Measurements from ENCODE around the gene ABCG5.

Gene ABCG5

DNA sequence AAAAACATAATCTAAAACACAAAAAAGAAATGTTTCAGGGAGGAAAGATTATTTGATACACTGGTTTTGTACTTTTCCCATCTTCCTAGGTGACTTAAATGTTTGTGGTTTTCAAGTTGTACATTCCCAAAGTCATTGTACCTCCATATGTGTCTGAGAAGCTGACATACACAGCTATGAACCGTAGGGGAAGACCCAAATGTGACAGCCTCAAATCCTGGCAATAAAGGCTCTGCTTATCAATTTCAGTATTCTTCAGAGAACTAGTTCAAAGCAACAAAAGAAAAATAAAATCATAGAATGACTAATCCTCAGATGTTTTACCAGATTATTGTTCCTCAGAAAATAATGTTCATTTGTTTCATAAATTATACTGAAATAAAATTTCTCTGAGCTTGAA, 62.3 kb downstream of the ABCG5 start:
- no peak overlapping the region for H3K9ac ChIP-seq (ENCODE audit: low read depth, low read length)
- H3K9me3 ChIP-seq (ENCODE audit: control insufficient read depth, insufficient read depth, low read length) = no peaks in the 10 kb centered on the region
- no peaks in the 10 kb centered on the region for H3K4me1 ChIP-seq (ENCODE audit: insufficient read depth, low read length)
- H3K36me3 ChIP-seq (ENCODE audit: insufficient read depth, low read length) = no peaks in the 10 kb centered on the region; the same call in 1 of the 2 replicates

GRCh38 chr2:43774617-43775016, 64.0 kb downstream of the ABCG5 start:
- peak overlapping the region; percentile 85 for H3K9ac ChIP-seq (ENCODE audit: low read depth, low read length)
- no peaks in the 10 kb centered on the region for H3K4me1 ChIP-seq (ENCODE audit: insufficient read depth, low read length)
- H3K36me3 ChIP-seq (ENCODE audit: insufficient read depth, low read length) = no peaks in the 10 kb centered on the region; the same call in 1 of the 2 replicates
- H3K9me3 ChIP-seq (ENCODE audit: control insufficient read depth, insufficient read depth, low read length) = no peaks in the 10 kb centered on the region

GRCh38 chr2:43773876-43774613, 64.6 kb downstream of the ABCG5 start, which contains the start of gene DYNC2LI1:
TSS of gene DYNC2LI1 (plus strand) at chr2:43774039. CDS start at chr2:43774139, 100 bp downstream.
- Histone ChIP-seq H3K9me3 (ENCODE audit: control insufficient read depth, insufficient read depth, low read length) (no peaks in the 10 kb centered on the region), H3K4me1 (ENCODE audit: insufficient read depth, low read length) (no peaks in the 10 kb centered on the region), H3K36me3 (ENCODE audit: insufficient read depth, low read length) (no peaks in the 10 kb centered on the region; the same call in 1 of the 2 replicates), H3K9ac (ENCODE audit: low read depth, low read length) (peak within 1 kb of the TSS; percentile 85)

- no peaks in the 10 kb centered on the region for H3K4me1 ChIP-seq (ENCODE audit: insufficient read depth, low read length)
- no peaks in the 10 kb centered on the region for H3K9me3 ChIP-seq (ENCODE audit: control insufficient read depth, insufficient read depth, low read length)
- H3K36me3 ChIP-seq (ENCODE audit: insufficient read depth, low read length) = no peaks in the 10 kb centered on the region
- no peak overlapping the region for H3K9ac ChIP-seq (ENCODE audit: low read depth, low read length)
These were observed 72.6 kb downstream of the ABCG5 start for GRCh38 chr2:43766006-43766405.

- Histone ChIP-seq H3K36me3 (ENCODE audit: insufficient read depth, low read length) (no peaks in the 10 kb centered on the region), H3K4me1 (ENCODE audit: insufficient read depth, low read length) (no peaks in the 10 kb centered on the region), H3K9me3 (ENCODE audit: control insufficient read depth, insufficient read depth, low read length) (no peaks in the 10 kb centered on the region), H3K9ac (ENCODE audit: low read depth, low read length) (no peak overlapping the region)
These were observed 74.4 kb downstream of the ABCG5 start for GRCh38 chr2:43764086-43764705.

- no peaks in the 10 kb centered on the region for H3K4me1 ChIP-seq (ENCODE audit: insufficient read depth, low read length)
- no peak overlapping the region for H3K9ac ChIP-seq (ENCODE audit: low read depth, low read length)
- H3K36me3 ChIP-seq (ENCODE audit: insufficient read depth, low read length) = no peaks in the 10 kb centered on the region
- H3K9me3 ChIP-seq (ENCODE audit: control insufficient read depth, insufficient read depth, low read length) = no peaks in the 10 kb centered on the region
These were observed 75.5 kb downstream of the ABCG5 start for GRCh38 chr2:43763091-43763490.

Data from ES-I3 (cell line).